ENCODE data around the gene FKBP11. TPM values are rescaled to one million over a fixed set of nuclear protein-coding genes. Genes with fewer than 3 reads are reported as not detected.

Gene FKBP11
- total and polyA plus RNA-seq, 2 of the 13 experiments (the other 11 are each of a cell fraction or from before 2014, with no cell fraction given), result 15.5 to 19.4 TPM

DNA sequence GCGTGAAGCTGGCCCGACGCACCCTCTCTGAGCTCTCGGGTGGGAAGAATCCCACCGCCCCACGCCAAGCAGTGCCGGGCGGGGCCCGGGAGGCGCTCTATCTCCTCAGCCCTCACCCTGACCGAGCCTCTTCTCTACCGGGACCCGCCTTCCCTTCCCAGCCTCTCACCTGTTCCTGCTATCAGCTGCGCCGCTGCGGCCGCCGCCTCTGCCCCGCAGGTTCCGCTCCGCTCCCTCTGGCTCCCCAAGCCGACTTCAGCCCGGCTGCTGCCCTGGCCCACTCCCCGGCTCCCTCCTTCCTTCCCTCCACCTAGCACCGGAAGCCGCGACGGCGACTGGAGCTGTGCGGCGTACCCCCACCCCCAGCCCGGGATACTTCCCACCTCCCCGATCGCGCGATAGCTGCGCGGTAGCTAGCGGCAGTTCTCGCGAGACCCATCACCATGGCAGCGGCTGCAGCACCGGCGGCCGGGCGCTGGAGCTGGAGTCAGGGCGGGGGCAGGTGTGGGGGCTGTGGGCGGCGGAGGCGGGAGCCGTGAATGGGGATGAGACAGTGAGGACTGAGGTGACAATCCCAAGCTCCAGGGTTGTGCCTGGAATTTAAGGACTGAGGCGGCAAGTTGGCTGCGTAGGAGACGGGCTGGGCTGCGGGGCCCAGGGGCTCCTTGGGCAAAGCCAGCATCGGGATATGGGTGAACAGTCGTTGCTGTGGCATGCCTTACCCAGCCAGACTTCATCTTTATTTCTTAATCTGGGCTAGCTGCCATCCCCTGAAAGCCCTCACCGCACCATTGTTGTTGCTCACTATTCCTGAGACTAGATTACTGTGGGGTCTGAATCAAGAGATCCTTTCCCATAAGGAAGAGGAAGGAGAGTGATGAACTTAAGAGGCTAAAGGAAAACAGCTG is 32.1 kb upstream of the FKBP11 start, which contains the start of gene ARF3:
TSS of gene ARF3 (minus strand) at position 347 of the 908 bp plus-strand sequence. CDS start 16,392 bp downstream, outside the sequence.
- ChIA-PET POLR2A (interaction anchor here (0.8 to 1.4 kb wide), 15 partner anchors 9 to 168 kb away, joined by 3 to 9 read pairs (median 4); partner anchors contain the start of genes ADCY6, DDN, DDX23 and FKBP11), CTCF (ENCODE audit: low intra/inter-chr PET ratio, low total read pairs) (no interaction called here)
- ATAC-seq (peak; percentile 96), FAIRE-seq (peak; percentile 57), DNase-seq (ENCODE audit: low spot score) (peak; percentile 84)
- H3K27ac ChIP-seq (ENCODE audit: extremely low read length, insufficient read depth, low read length), result peak within 1 kb of the TSS; percentile 66
- no TSS peak for BruUV-seq (replicated peaks)
- peak within 1 kb of the TSS; percentile 28 for H2AFZ ChIP-seq (ENCODE audit: low read length)
- H3K4me2 ChIP-seq (ENCODE audit: low read depth, low read length), result peak within 1 kb of the TSS; percentile 94
- intact Hi-C loops (cut with micrococcal nuclease; ENCODE audit: unreplicated experiment), result loop anchor here (5.0 kb wide), 1 partner anchor 1975 kb away; no protein-coding TSS in a partner anchor
- H3K9ac ChIP-seq (ENCODE audit: insufficient read depth, low read depth, low read length), result peak within 1 kb of the TSS; percentile 80
- peaks cover 0 to 13% of the 10 kb centered on the region in 2 experiments; a peak in 2 of 5 replicates for H3K36me3 ChIP-seq (replicated peaks in 1 of 2; ENCODE audit: control insufficient read depth in 1 of 2, insufficient read depth in 2 of 2, low read length in 2 of 2)
- under 1% methylated on average over 26 of the region's 58 CpGs for WGBS (ENCODE audit: low lambda C conversion rate)
- H3K79me2 ChIP-seq (ENCODE audit: insufficient read depth, low read length), result peaks cover 38% of the 10 kb centered on the region
- peaks cover 6% of the 10 kb centered on the region; the same call in 1 of the 2 replicates for H4K20me1 ChIP-seq (ENCODE audit: insufficient read depth, low read length)
- no peaks in the 10 kb centered on the region for H3K9me3 ChIP-seq (ENCODE audit: low read length)
- 0 out of 5 replicates have a peak, but pooled peaks cover 0 to 1% of the 10 kb centered on the region in 2 experiments for H3K27me3 ChIP-seq (ENCODE audit: control insufficient read depth in 1 of 2, insufficient read depth in 2 of 2, low read length in 2 of 2)
- peak within 1 kb of the TSS; percentile 85 to 98 (median 96) for H3K4me3 ChIP-seq (replicated peaks in 1 of 3; ENCODE audit: insufficient read depth in 1 of 3, low read depth in 2 of 3, low read length in 3 of 3)
- in situ Hi-C loops (cut with HindIII; ENCODE audit: extremely low pct_ligation_motif_present, low pct_unique_long_range_greater_than_20kb), result no loop called here
- peaks cover 32% of the 10 kb centered on the region for H3K4me1 ChIP-seq (ENCODE audit: insufficient read depth, low read length)
- TF ChIP-seq, protein P1, sequence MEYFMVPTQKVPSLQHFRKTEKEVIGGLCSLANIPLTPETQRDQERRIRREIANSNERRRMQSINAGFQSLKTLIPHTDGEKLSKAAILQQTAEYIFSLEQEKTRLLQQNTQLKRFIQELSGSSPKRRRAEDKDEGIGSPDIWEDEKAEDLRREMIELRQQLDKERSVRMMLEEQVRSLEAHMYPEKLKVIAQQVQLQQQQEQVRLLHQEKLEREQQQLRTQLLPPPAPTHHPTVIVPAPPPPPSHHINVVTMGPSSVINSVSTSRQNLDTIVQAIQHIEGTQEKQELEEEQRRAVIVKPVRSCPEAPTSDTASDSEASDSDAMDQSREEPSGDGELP (IDR thresholded peaks at IDR 0.05; ENCODE audit: borderline replicate concordance, low read depth), result peak; percentile 56; the same call in 1 of the 2 replicates
- TF ChIP-seq ELF1 (CRISPR knock-in tag; IDR thresholded peaks at IDR 0.05) (peak; percentile 89), ZNF891 (CRISPR knock-in tag; IDR thresholded peaks at IDR 0.05) (0 out of 2 replicates have a peak, but pooled peaks have one; percentile 6), ZNF768 (CRISPR knock-in tag; IDR thresholded peaks at IDR 0.05) (no peak; the same call in 1 of the 2 replicates), ZNF510 (CRISPR knock-in tag; IDR thresholded peaks at IDR 0.05; ENCODE audit: low read depth) (0 out of 2 replicates have a peak, but pooled peaks have one; percentile 63), ZNF253 (CRISPR knock-in tag; IDR thresholded peaks at IDR 0.05; ENCODE audit: borderline replicate concordance) (0 out of 2 replicates have a peak, but pooled peaks have one; percentile 38), CCAR2 (optimal IDR thresholded peaks at IDR 0.05; ENCODE audit: low read depth, low read length) (no peak), ETV5 (CRISPR knock-in tag; IDR thresholded peaks at IDR 0.05; ENCODE audit: borderline replicate concordance) (peak; percentile 93), HDAC2 (CRISPR knock-in tag; IDR thresholded peaks at IDR 0.05) (peak; percentile 27; the same call in 1 of the 2 replicates), MIER2 (CRISPR knock-in tag; IDR thresholded peaks at IDR 0.05) (no peak), ZNF383 (CRISPR knock-in tag; IDR thresholded peaks at IDR 0.05; ENCODE audit: borderline replicate concordance) (no peak), ZNF484 (CRISPR knock-in tag; IDR thresholded peaks at IDR 0.05; ENCODE audit: borderline replicate concordance, low read depth) (no peak)
- TF ChIP-seq, protein P2, sequence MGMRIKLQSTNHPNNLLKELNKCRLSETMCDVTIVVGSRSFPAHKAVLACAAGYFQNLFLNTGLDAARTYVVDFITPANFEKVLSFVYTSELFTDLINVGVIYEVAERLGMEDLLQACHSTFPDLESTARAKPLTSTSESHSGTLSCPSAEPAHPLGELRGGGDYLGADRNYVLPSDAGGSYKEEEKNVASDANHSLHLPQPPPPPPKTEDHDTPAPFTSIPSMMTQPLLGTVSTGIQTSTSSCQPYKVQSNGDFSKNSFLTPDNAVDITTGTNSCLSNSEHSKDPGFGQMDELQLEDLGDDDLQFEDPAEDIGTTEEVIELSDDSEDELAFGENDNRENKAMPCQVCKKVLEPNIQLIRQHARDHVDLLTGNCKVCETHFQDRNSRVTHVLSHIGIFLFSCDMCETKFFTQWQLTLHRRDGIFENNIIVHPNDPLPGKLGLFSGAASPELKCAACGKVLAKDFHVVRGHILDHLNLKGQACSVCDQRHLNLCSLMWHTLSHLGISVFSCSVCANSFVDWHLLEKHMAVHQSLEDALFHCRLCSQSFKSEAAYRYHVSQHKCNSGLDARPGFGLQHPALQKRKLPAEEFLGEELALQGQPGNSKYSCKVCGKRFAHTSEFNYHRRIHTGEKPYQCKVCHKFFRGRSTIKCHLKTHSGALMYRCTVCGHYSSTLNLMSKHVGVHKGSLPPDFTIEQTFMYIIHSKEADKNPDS (CRISPR knock-in tag; IDR thresholded peaks at IDR 0.05), result 0 out of 2 replicates have a peak, but pooled peaks have one; percentile 22
- TF ChIP-seq, protein P3, sequence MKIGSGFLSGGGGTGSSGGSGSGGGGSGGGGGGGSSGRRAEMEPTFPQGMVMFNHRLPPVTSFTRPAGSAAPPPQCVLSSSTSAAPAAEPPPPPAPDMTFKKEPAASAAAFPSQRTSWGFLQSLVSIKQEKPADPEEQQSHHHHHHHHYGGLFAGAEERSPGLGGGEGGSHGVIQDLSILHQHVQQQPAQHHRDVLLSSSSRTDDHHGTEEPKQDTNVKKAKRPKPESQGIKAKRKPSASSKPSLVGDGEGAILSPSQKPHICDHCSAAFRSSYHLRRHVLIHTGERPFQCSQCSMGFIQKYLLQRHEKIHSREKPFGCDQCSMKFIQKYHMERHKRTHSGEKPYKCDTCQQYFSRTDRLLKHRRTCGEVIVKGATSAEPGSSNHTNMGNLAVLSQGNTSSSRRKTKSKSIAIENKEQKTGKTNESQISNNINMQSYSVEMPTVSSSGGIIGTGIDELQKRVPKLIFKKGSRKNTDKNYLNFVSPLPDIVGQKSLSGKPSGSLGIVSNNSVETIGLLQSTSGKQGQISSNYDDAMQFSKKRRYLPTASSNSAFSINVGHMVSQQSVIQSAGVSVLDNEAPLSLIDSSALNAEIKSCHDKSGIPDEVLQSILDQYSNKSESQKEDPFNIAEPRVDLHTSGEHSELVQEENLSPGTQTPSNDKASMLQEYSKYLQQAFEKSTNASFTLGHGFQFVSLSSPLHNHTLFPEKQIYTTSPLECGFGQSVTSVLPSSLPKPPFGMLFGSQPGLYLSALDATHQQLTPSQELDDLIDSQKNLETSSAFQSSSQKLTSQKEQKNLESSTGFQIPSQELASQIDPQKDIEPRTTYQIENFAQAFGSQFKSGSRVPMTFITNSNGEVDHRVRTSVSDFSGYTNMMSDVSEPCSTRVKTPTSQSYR (CRISPR knock-in tag; IDR thresholded peaks at IDR 0.05; ENCODE audit: borderline replicate concordance), result peak; percentile 82; the same call in 1 of the 2 replicates
- TF ChIP-seq, protein P4, sequence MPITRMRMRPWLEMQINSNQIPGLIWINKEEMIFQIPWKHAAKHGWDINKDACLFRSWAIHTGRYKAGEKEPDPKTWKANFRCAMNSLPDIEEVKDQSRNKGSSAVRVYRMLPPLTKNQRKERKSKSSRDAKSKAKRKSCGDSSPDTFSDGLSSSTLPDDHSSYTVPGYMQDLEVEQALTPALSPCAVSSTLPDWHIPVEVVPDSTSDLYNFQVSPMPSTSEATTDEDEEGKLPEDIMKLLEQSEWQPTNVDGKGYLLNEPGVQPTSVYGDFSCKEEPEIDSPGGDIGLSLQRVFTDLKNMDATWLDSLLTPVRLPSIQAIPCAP (CRISPR knock-in tag; IDR thresholded peaks at IDR 0.05; ENCODE audit: low read depth), result no peak
